NCI-H2171 treated with DMSO at 0.1 percent for 48 hours (cell line): ENCODE measurements around the gene ADGRD2.
A peak's percentile ranks its signal among the peaks of the same experiment; 100 is the strongest.

ENCODE experiments used
- DNase-seq: peaks from one replicate; lab custom pipeline; 2025; lab: John Stamatoyannopoulos, UW

The ADGRD2 gene

GRCh38 chr9:124438091-124438490 is 12.2 kb upstream of the ADGRD2 start:
- DNase-seq, result no peak

- no peak for DNase-seq
Observed at GRCh38 chr9:124439086-124439485, 11.2 kb upstream of the ADGRD2 start.

- no peak for DNase-seq
Observed at GRCh38 chr9:124439686-124440243, 10.5 kb upstream of the ADGRD2 start.

- no peak for DNase-seq
Observed at GRCh38 chr9:124440786-124441185, 9.5 kb upstream of the ADGRD2 start.

- DNase-seq, result peak; percentile 65
Observed at GRCh38 chr9:124441291-124441690, 9.0 kb upstream of the ADGRD2 start.

GRCh38 chr9:124442379-124442778 is 7.9 kb upstream of the ADGRD2 start:
- no peak for DNase-seq

- DNase-seq, result no peak
Observed at GRCh38 chr9:124442826-124443225, 7.4 kb upstream of the ADGRD2 start.

- no peak for DNase-seq
Observed at GRCh38 chr9:124443625-124444024, 6.6 kb upstream of the ADGRD2 start.

- DNase-seq, result peak; percentile 74
Observed at GRCh38 chr9:124444166-124444565, 6.1 kb upstream of the ADGRD2 start.

GRCh38 chr9:124447297-124447661 is 3.0 kb upstream of the ADGRD2 start:
- no peak for DNase-seq

GRCh38 chr9:124448019-124448418 is 2.2 kb upstream of the ADGRD2 start:
- DNase-seq, result no peak

- DNase-seq, result no peak
Observed at GRCh38 chr9:124449381-124450151, 685 bp upstream of the ADGRD2 start.

- no peak for DNase-seq
Observed at GRCh38 chr9:124450931-124451661, 845 bp downstream of the ADGRD2 start.

GRCh38 chr9:124452326-124452725 is 2.1 kb downstream of the ADGRD2 start:
- no peak for DNase-seq

- DNase-seq, result no peak
Observed at GRCh38 chr9:124452841-124453585, 2.8 kb downstream of the ADGRD2 start.

- no peak for DNase-seq
Observed at GRCh38 chr9:124453586-124454191, 3.4 kb downstream of the ADGRD2 start.

- DNase-seq, result no peak
Observed at GRCh38 chr9:124454296-124454695, 4.0 kb downstream of the ADGRD2 start.

- DNase-seq, result no peak
Observed at GRCh38 chr9:124454791-124455443, 4.7 kb downstream of the ADGRD2 start.

GRCh38 chr9:124455820-124456219 is 5.6 kb downstream of the ADGRD2 start:
- no peak for DNase-seq

GRCh38 chr9:124456341-124457078 is 6.3 kb downstream of the ADGRD2 start:
- no peak for DNase-seq
